Kidney (tissue), 14 donors: Measurements from ENCODE around the gene LHX8. TPM values are rescaled to one million over a fixed set of nuclear protein-coding genes. Genes with fewer than 3 reads are reported as not detected.

Experiments
- DNase-seq, 5 donors: peaks; one replicate each; pipeline ENCODE4 v3.0.0-alpha.2; 2013 to 2020
- FAIRE-seq: peaks from 2 replicates; lab custom pipeline; 2012; peaks lifted over from hg19 to GRCh38; lab: Jason Lieb, UNC
- H3K27ac ChIP-seq, 2 donors: one replicate each; pipeline ENCODE4 v1.7.0; 2013; ENCODE audit warnings: low read depth in 2 of 2, low read length in 2 of 2, inconsistent platforms in 1 of 2
- H3K27me3 ChIP-seq: one replicate; pipeline ENCODE4 v1.7.1; 2013; ENCODE audit warnings: low read length, inconsistent platforms; ENCODE audit not compliant: control insufficient read depth, insufficient read depth
- H3K36me3 ChIP-seq, 3 donors: one replicate each; pipeline versions ENCODE4 v1.7.0 to v1.7.1; 2013; ENCODE audit warnings: low read length in 3 of 3, control low read depth in 1 of 3, inconsistent platforms in 1 of 3; ENCODE audit not compliant: insufficient read depth in 3 of 3, control insufficient read depth in 2 of 3
- H3K4me1 ChIP-seq, 3 donors: one replicate each; pipeline versions ENCODE4 v1.7.0 to v1.7.1; 2013; ENCODE audit warnings: low read length in 3 of 3, inconsistent platforms in 1 of 3, low read depth in 1 of 3; ENCODE audit not compliant: control insufficient read depth in 2 of 3, insufficient read depth in 2 of 3
- H3K4me3 ChIP-seq, 3 donors: one replicate each; pipeline versions ENCODE4 v1.7.0 to v1.8.1; 2013; ENCODE audit warnings: low read length in 3 of 3, control low read depth in 1 of 3, inconsistent platforms in 1 of 3
- H3K9ac ChIP-seq, 3 donors: one replicate each; pipeline versions ENCODE4 v1.7.0 to v1.7.1; 2013; ENCODE audit warnings: low read length in 3 of 3, control low read depth in 1 of 3, inconsistent platforms in 1 of 3
- H3K9me3 ChIP-seq, 3 donors: one replicate each; pipeline versions ENCODE4 v1.7.0 to v1.7.1; 2013; ENCODE audit warnings: low read length in 3 of 3, control low read depth in 1 of 3, inconsistent platforms in 1 of 3; ENCODE audit not compliant: control insufficient read depth in 2 of 3, insufficient read depth in 1 of 3
- CTCF ChIP-seq: IDR thresholded peaks from 3 replicates; pipeline ENCODE4 v1.5.1; 2012; ENCODE audit warnings: mild to moderate bottlenecking, moderate library complexity, borderline replicate concordance; ENCODE audit not compliant: insufficient read depth; ENCODE audit errors: extremely low read depth
- intact Hi-C: fragments of 100-400 bp; cut with DNase I; formaldehyde crosslinking; loops from one replicate; pipeline ENCODE4 v1.11.1; 2022
- polyA plus RNA-seq: library from polyadenylated mRNA; stranded (reverse); fragments of 350-450 nt; fragmentation: Illumina TruSeq; extraction: RNeasy Lipid Tissue Mini Kit (QIAGEN cat#74804); gene quantifications from one replicate; pipeline ENCODE4 v1.2.3, GENCODE V29; 2014; ENCODE audit warnings: low read depth, low replicate concordance; ENCODE audit not compliant: insufficient read depth
- total RNA-seq: library from RNA; stranded (reverse); fragmentation: NEBNext Ultra II Directional; extraction: Animal tissue kit (Norgen Biotek cat#: 25700); gene quantifications from one replicate; pipeline ENCODE4 v1.2.1, GENCODE V29; 2021
- donor health status: control.
- donor health status: control.
- donor health status: control.
- donor health status: control.
- donor health status: control.
- donor health status: DM: yes; HTN: yes; CAD: no.
- donor health status: Normal renal cell carcinoma (clear cell type).

LHX8 gene
- total and polyA plus RNA-seq, 2 donors from 2014 or later: not detected

GRCh38 chr1:75131565-75132241 is 2.5 kb upstream of the LHX8 start:
- Histone ChIP-seq H3K9me3 (no peaks in the 10 kb centered on the region), H3K36me3 (no peaks in the 10 kb centered on the region), H3K27me3 (peaks cover 90% of the 10 kb centered on the region), H3K4me1 (peaks cover 0 to 7% (median 4%) of the 10 kb centered on the region in 3 donors), H3K4me3 (no peak overlapping the region), H3K27ac (no peak overlapping the region), H3K9ac (no peak overlapping the region)
- no peak for TF ChIP-seq CTCF
- intact Hi-C loops: no loop called here
- FAIRE-seq: no peak
- DNase-seq: peak in 1 of 5 donors; percentile 11

- Histone ChIP-seq H3K9me3 (no peaks in the 10 kb centered on the region), H3K27me3 (peaks cover 88% of the 10 kb centered on the region), H3K9ac (no peak overlapping the region), H3K4me1 (peaks cover 0 to 7% (median 4%) of the 10 kb centered on the region in 3 donors), H3K4me3 (no peak overlapping the region), H3K36me3 (no peaks in the 10 kb centered on the region), H3K27ac (no peak overlapping the region)
- intact Hi-C loops: no loop called here
- no peak for TF ChIP-seq CTCF
- FAIRE-seq (no peak), DNase-seq (peak in 1 of 5 donors; percentile 37)
Observed at GRCh38 chr1:75132242-75132811, 1.9 kb upstream of the LHX8 start.

GRCh38 chr1:75132812-75133619 is 1.2 kb upstream of the LHX8 start:
- FAIRE-seq (no peak), DNase-seq (peak in 3 of 5 donors; percentile 14 to 56 (median 26))
- intact Hi-C loops: no loop called here
- Histone ChIP-seq H3K27me3 (peaks cover 87% of the 10 kb centered on the region), H3K4me1 (peaks cover 0 to 7% (median 2%) of the 10 kb centered on the region in 3 donors), H3K9me3 (no peaks in the 10 kb centered on the region), H3K36me3 (no peaks in the 10 kb centered on the region), H3K4me3 (no peak overlapping the region), H3K27ac (no peak overlapping the region), H3K9ac (no peak overlapping the region)
- TF ChIP-seq CTCF: no peak
